Dendritic cell treated with granulocyte-macrophage colony-stimulating factor and Interleukin-4, amounts not matched to agents 40 ng/mL and 50 ng/mL, for 4 days (primary cell): ENCODE data around the gene ARL6IP4.
A peak's percentile ranks its signal among the peaks of the same experiment; 100 is the strongest.
"Not testable (repeated sequence)": the region's sequence is repeated elsewhere in the genome, so short reads cannot be mapped to it uniquely, and the experiment has no call there.

Experiments
- H3K27ac Mint-ChIP-seq: one replicate; pipeline ENCODE4 v1.8.0; 2022; ENCODE audit warnings: mild to moderate bottlenecking, mixed read lengths
- H3K27me3 Mint-ChIP-seq: one replicate; pipeline ENCODE4 v1.8.0; 2022; ENCODE audit warnings: mild to moderate bottlenecking, mixed read lengths
- H3K36me3 Mint-ChIP-seq: one replicate; pipeline ENCODE4 v1.8.0; 2022; ENCODE audit warnings: low read depth, mixed read lengths
- H3K4me1 Mint-ChIP-seq: one replicate; pipeline ENCODE4 v1.8.0; 2022; ENCODE audit warnings: low read depth, mixed read lengths
- H3K4me3 Mint-ChIP-seq: one replicate; pipeline ENCODE4 v1.8.0; 2022; ENCODE audit warnings: mild to moderate bottlenecking, moderate library complexity, mixed read lengths
- H3K9me3 Mint-ChIP-seq: one replicate; pipeline ENCODE4 v1.8.0; 2022; ENCODE audit warnings: mixed read lengths
- intact Hi-C: fragments of 100-400 bp; cut with micrococcal nuclease; formaldehyde crosslinking; loops from one replicate; pipeline ENCODE4 v1.15.0; 2022

The ARL6IP4 gene

DNA sequence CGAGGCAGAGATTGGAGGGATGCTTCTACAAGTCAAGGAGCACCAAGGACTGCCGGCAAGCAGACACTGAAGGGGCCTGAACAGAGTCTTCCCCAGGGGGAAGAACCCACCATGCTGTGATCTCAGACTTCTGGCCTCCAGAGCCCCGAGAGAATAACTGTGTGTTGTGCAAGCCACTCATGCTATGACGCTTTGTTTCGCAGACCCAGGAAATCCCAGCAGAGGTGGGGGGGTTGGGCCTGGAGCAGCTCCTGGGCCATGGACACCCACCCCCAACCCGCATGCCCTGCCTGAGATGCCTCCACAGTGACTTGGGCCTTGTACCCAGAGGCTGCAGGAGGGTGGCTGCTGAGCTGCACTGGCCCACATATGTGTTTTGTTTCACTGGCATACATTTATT lies 31.2 kb downstream of the ARL6IP4 start:
- H3K27ac Mint-ChIP-seq = no peak overlapping the region
- intact Hi-C loops = no loop called here
- H3K36me3 Mint-ChIP-seq = no peaks in the 10 kb centered on the region
- no peaks in the 10 kb centered on the region for H3K4me1 Mint-ChIP-seq
- no peak overlapping the region for H3K4me3 Mint-ChIP-seq
- H3K9me3 Mint-ChIP-seq = no peaks in the 10 kb centered on the region
- no peaks in the 10 kb centered on the region for H3K27me3 Mint-ChIP-seq

DNA sequence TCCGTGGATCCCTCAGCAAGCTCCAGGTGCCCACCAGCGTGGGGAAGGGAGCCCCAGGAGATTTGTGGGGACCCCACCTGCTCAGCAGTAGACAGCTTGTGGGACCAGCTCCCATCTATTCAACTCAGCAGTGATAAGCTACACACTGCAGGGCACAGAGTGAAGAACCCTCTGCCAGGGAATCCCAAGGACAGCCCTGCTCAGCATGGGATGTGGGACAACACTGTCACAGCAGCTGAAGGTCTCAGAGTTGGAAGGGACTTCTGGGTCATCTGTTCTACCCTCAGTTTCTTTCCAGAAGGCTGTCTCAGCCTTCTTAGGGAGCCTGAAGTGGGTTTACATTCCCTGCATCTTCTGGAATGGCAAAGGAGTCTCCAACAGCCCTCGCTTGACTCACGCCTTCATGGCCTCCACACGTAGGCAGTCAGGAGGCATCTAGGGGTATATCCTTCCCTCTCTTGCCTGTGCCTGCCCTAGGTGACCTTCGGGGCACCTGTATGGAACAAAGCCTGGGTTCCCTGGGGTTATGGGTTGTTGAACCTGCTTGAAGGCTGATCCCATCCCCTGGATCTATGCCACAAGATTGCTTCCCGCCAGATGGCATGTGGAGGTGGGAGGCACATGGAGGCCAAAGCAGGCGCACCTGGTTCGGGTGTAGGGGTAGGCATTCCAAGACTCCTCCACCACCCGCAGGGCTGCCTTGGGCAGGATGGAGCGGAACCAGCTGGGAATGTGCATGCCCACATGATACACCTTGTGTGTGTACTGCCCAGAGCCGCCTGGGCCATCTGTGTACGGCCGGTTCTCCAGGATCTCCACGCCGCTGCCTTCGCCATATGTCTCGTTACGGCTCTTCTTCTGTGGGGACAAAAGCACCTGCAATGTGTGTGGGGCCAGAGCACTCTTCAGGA lies 33.0 kb downstream of the ARL6IP4 start:
- intact Hi-C loops = no loop called here
- Mint-ChIP-seq H3K27ac (no peak overlapping the region), H3K4me3 (no peak overlapping the region), H3K4me1 (no peaks in the 10 kb centered on the region), H3K36me3 (no peaks in the 10 kb centered on the region), H3K9me3 (no peaks in the 10 kb centered on the region), H3K27me3 (no peaks in the 10 kb centered on the region)

DNA sequence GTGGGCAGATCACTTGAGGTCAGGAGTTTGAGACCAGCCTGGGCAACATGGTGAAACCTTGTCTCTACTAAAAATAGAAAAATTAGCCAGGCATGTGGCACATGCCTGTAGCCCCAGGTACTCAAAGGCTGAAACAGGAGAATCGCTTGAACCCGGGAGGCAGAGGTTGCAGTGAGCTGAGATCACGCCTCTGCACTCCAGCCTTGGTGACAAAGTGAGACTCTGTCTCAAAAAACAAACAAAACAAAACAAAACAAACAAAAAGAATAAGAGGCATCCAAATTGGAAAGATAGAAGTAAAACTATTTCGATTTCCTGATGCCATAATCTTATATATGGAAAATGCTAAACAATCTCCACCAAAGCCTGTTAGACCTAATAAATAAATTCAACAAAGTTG lies 34.0 kb downstream of the ARL6IP4 start:
- H3K27ac Mint-ChIP-seq, H3K9me3 Mint-ChIP-seq, intact Hi-C loops, H3K4me1 Mint-ChIP-seq, H3K4me3 Mint-ChIP-seq, H3K36me3 Mint-ChIP-seq, H3K27me3 Mint-ChIP-seq: not testable (repeated sequence)

DNA sequence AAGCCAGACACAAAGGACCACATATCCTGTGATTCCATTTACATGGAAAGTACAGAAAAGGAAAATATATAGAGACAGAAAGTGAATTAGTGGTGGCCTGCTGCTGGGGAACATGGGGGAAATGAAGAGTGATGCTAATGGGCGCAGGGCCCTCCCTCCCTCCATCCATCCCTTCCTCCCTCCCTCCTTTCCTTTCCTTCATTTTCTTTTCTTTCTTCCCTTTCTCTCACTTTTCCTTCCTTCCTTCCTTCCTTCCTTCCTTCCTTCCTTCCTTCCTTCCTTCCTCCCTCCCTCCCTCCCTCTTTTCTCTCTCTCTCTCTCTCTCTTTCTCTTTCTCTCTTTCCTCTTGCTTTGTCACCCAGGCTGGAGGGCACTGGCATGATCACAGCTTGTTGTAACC lies 37.3 kb downstream of the ARL6IP4 start:
- H3K27me3 Mint-ChIP-seq = no peaks in the 10 kb centered on the region
- intact Hi-C loops = no loop called here
- H3K27ac Mint-ChIP-seq = no peak overlapping the region
- no peaks in the 10 kb centered on the region for H3K36me3 Mint-ChIP-seq
- H3K4me1 Mint-ChIP-seq = no peaks in the 10 kb centered on the region
- H3K9me3 Mint-ChIP-seq = no peaks in the 10 kb centered on the region
- no peak overlapping the region for H3K4me3 Mint-ChIP-seq

DNA sequence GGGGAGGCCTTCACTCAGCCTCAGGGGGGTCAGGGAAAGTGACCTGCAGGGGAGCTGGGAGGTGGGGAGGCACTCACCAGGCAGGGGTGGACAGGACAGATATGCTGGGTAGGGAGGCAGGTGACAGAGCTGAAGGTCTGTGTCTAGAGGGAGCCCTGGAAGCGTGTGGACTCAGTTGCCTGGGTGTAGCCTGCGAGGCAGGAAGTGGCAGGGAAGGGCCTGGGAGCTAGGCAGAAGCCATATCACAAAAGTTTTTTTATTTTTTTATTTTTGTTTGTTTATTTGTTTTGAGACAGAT lies 39.3 kb downstream of the ARL6IP4 start:
- Mint-ChIP-seq H3K27ac (peak overlapping the region; percentile 7), H3K4me3 (no peak overlapping the region), H3K9me3 (no peaks in the 10 kb centered on the region), H3K27me3 (no peaks in the 10 kb centered on the region), H3K4me1 (no peaks in the 10 kb centered on the region), H3K36me3 (no peaks in the 10 kb centered on the region)
- intact Hi-C loops = no loop called here

DNA sequence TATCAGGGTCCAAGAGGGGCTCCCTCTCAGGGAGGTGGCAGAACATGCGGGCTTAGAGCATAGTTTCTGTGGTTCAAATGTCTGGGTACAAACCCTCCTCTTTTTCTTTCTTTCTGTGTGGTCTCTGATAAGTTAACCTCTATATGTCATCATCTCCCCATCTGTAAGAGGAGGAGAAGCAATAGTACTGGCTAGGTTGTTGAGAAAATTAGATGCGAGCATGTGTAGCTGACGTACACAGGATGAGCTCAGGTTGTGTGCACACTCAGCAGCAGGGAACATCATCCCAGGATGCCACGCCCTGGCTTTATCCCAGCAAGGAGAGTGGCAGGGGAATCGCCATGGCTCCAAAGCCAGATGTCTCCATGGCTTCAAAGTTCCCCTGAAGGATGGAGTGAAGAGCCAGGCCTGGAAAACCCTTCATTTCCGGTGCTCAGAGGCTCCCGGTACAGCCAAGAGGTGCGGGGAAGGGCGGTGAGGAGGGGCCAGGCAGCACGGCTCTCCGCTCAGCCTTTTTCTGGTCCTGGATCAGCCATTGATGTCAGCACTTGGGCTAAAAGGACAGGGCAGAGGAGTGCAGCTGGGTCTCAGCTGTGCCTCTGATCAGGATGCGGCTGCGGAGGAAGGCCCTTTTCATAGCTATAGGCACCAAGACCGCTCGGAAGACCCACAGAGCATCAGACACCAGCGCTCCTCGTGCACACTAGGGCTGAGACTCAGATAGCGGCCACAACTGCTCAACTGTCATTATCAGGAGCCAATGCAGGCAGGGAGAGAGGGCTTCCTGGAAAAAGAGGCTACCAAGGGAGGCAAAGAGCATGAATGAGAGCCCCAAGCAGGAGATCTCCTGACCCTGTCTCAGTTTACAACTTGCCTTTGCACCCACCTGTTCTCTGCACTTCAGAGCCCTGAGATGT lies 41.5 kb downstream of the ARL6IP4 start:
- H3K9me3 Mint-ChIP-seq = no peaks in the 10 kb centered on the region
- H3K27ac Mint-ChIP-seq = no peak overlapping the region
- H3K36me3 Mint-ChIP-seq = no peaks in the 10 kb centered on the region
- no peaks in the 10 kb centered on the region for H3K4me1 Mint-ChIP-seq
- H3K27me3 Mint-ChIP-seq = no peaks in the 10 kb centered on the region
- no peak overlapping the region for H3K4me3 Mint-ChIP-seq
- intact Hi-C loops = no loop called here

DNA sequence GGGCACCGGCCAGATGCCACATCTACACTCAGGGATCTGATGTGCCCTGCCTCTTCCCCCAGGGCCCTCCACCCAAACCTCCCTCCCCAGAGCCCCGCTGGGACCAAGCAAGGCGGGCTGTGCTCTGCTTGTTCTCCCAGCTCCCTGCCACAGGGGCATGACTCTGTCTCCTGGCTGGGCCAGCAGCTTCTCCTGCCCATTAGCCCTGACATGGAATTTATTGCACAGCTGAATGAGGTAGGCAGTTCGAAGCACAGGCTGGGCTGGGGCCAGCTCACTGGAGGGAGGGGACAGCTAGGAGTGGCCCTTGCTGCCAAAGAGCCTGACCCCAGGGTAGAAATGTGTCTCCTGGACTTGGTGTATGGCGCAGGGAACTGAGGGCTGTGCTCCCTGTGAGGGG lies 42.4 kb downstream of the ARL6IP4 start:
- no peaks in the 10 kb centered on the region for H3K36me3 Mint-ChIP-seq
- H3K4me3 Mint-ChIP-seq = no peak overlapping the region
- H3K27me3 Mint-ChIP-seq = no peaks in the 10 kb centered on the region
- H3K27ac Mint-ChIP-seq = no peak overlapping the region
- intact Hi-C loops = no loop called here
- H3K4me1 Mint-ChIP-seq = no peaks in the 10 kb centered on the region
- no peaks in the 10 kb centered on the region for H3K9me3 Mint-ChIP-seq

DNA sequence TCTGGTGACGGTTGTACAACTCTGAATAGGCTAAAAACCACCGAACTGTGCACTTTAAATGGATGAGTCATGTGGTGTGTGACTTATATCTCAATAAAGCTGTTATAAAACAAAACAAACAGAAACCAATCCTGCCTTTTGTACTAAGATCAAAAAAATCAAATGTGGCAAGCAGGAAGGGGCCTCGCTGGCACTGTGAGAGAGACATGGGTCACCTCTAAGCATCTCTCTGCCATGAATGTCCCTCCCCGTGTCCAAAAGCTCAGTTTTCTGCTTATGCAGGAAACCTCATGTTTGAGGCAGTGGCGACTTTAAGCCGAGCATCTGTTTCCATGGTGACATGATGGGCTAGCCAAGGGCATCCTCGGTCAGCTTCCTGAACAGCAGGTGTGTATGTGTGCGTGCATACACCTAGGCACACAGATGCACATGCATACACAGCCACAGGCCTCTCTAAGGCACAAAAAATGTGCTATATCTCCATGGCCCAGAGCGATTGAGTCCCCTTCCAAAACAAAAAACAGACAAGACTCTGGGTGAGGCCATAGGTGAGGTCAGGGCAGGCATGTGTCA lies 44.4 kb downstream of the ARL6IP4 start:
- H3K9me3 Mint-ChIP-seq = no peaks in the 10 kb centered on the region
- intact Hi-C loops = no loop called here
- no peaks in the 10 kb centered on the region for H3K27me3 Mint-ChIP-seq
- no peaks in the 10 kb centered on the region for H3K36me3 Mint-ChIP-seq
- no peak overlapping the region for H3K4me3 Mint-ChIP-seq
- no peaks in the 10 kb centered on the region for H3K4me1 Mint-ChIP-seq
- H3K27ac Mint-ChIP-seq = no peak overlapping the region

DNA sequence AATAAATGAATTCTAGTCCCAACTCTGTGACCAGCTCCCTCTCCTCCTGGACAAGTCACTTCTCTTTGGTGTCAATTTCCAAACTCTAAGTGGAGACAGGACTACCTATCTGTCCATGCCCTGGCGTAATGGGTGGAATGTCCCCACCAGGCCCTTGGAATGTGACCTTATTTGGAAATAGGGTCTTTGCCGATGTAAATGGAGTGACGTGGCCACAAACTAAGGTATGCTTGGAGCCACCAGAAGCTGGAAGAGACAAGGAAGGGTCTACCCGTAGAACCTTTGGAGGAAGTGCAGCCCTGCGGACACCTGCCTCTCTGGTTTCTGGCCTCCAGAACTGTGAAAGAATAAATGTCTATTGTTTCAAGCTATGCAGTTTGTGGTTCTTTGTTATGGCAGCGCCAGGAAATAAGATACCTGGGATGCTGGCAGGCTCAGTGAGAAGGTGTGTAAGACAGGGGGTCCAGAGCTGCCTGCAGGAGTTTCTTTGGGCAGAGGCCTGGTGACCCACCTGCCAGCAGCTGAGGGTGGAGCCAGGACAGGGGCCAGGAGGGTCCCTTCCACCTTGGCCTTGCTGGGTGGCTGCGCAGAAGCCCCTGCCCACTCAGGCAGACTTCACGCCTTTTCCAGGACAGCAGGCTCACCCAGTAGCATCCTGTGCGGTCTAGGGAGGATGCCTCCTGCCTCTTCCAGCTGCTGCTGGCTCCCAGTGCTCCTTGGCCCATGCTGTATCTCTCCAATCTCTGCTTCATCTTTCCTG lies 45.8 kb downstream of the ARL6IP4 start:
- Mint-ChIP-seq H3K4me3 (no peak overlapping the region), H3K9me3 (no peaks in the 10 kb centered on the region), H3K27me3 (no peaks in the 10 kb centered on the region), H3K4me1 (no peaks in the 10 kb centered on the region), H3K27ac (no peak overlapping the region), H3K36me3 (no peaks in the 10 kb centered on the region)
- intact Hi-C loops = no loop called here

DNA sequence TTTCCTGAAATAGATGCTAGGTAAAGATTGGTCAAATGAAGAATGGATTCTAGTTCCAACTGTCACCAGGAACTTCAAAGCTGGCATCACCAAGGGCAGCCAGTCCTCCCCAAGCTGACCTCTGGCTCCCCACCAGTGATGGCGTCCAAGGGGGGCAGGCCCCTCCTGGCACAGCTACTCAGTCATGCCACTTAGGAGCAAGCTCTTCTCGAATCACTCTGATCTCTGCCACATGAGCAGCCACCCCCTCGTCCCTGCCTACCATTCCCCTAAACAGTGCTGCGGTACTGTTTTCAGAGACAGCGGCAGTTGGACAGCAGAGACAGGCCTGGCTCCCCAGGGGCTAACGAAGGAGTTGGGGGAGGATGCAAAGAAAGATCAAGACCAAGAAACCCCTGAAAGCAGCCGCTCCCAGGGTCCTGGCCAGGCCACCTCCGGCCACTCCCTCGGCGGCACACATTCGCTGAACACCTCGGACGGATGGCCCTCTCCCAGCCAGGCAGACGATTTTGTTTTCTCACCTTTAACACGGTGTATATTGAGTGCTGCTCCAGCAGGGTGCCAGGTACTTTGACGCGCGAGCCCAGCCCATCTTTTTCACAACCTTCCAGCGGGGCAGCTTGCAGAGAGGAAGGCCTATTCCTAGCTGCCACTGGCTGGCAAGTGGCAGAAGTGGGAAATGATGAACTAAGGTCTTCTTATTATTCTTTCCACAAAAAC lies 47.4 kb downstream of the ARL6IP4 start:
- H3K4me1 Mint-ChIP-seq = peaks cover 2% of the 10 kb centered on the region
- H3K36me3 Mint-ChIP-seq = no peaks in the 10 kb centered on the region
- no peak overlapping the region for H3K4me3 Mint-ChIP-seq
- H3K27ac Mint-ChIP-seq = no peak overlapping the region
- intact Hi-C loops = no loop called here
- no peaks in the 10 kb centered on the region for H3K27me3 Mint-ChIP-seq
- H3K9me3 Mint-ChIP-seq = no peaks in the 10 kb centered on the region

DNA sequence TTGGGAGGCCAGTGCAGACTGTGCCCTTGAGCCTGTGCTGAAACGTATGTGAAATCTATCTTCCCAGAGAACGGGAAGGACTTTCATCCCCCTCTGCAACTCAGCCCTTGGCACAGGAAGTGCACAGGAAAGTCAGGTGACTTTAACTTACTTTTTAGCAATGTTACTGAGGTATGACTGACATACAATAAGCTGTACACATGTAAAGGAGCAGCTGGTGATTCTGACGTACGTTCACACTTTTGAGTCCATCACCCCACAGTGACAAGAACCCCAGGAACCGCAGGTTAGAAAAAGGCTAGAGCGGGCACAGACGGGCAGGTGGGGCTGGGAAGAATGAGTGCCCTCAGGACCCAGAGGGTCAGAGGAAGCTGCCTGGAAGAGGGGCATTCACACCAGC lies 48.0 kb downstream of the ARL6IP4 start:
- Mint-ChIP-seq H3K4me3 (no peak overlapping the region), H3K4me1 (peaks cover 8% of the 10 kb centered on the region), H3K27ac (no peak overlapping the region), H3K27me3 (no peaks in the 10 kb centered on the region), H3K36me3 (no peaks in the 10 kb centered on the region), H3K9me3 (no peaks in the 10 kb centered on the region)
- intact Hi-C loops = no loop called here

DNA sequence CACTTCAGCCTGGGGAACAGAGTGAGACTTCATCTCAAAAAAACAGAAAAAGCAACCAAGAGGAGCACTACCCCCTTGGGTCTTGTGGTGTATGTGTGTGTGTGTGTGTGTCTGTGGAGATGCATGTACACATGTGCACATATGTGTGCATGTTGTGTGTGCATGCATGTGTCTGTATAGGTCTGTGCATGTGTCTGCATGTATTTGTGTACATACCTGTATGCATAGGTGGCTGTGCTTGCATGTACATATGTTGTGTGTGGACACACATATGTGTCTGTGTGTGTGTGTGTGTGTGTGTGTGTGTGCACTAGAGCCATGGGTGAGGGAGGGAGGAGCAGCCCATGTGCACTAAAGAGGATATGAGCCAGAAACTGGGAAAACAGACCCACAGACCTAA lies 49.1 kb downstream of the ARL6IP4 start:
- H3K27me3 Mint-ChIP-seq = no peaks in the 10 kb centered on the region
- H3K9me3 Mint-ChIP-seq = no peaks in the 10 kb centered on the region
- no peaks in the 10 kb centered on the region for H3K36me3 Mint-ChIP-seq
- no peak overlapping the region for H3K27ac Mint-ChIP-seq
- H3K4me1 Mint-ChIP-seq = peaks cover 19% of the 10 kb centered on the region
- no peak overlapping the region for H3K4me3 Mint-ChIP-seq
- intact Hi-C loops = no loop called here

DNA sequence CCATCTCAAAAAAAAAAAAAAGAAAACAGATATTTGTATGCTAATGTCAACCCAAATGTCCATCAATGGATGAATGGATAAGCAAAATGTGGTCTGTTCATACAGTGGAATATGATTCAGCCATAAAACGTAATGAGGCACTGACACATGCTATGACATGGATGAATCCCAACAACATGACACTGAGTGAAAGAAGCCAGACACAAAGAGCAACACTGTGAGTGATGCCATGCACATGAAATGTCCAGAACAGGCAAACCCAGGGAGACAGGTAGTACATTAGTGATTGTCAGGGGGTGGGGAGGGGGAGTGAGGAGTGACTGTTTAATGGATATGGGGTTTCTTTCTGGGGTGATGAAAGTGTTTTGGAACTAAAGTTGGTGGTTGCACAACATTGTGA lies 50.2 kb downstream of the ARL6IP4 start:
- Mint-ChIP-seq H3K27me3 (no peaks in the 10 kb centered on the region), H3K27ac (no peak overlapping the region), H3K9me3 (no peaks in the 10 kb centered on the region), H3K4me1 (peaks cover 22% of the 10 kb centered on the region), H3K4me3 (no peak overlapping the region), H3K36me3 (no peaks in the 10 kb centered on the region)
- intact Hi-C loops = no loop called here
